Panc1 (cell line): ENCODE measurements around the gene ATOH8. TPM values are rescaled to one million over a fixed set of nuclear protein-coding genes. Genes with fewer than 3 reads are reported as not detected.

Experiments
- ATAC-seq: fragments of 200-7000 bp; cut with Tn5 transposase; 2 replicates; pipeline ENCODE4 v1.9.1; 2020; ENCODE audit warnings: mild to moderate bottlenecking, moderate library complexity
- BruUV-seq: library from RNA; stranded (reverse); fragments of 400-500 nt; replicated peaks from 2 replicates; lab custom pipeline; 2021; lab: Mats Ljungman, UMichigan
- CTCF ChIA-PET: fragments of 300-600 bp; sonication (Branson Sonifier 250); formaldehyde crosslinking; loops from one replicate; lab custom pipeline; 2022; ENCODE audit warnings: antibody characterized with exemption; lab: Charles Lee
- POLR2A ChIA-PET: fragments of 300-600 bp; sonication (Branson Sonifier 250); formaldehyde crosslinking; loops from one replicate; lab custom pipeline; 2022; ENCODE audit warnings: antibody characterized with exemption; lab: Charles Lee
- DNase-seq: peaks from one replicate; pipeline ENCODE4 v3.0.0-alpha.2; 2010; ENCODE audit warnings: low read depth, low spot score
- H3K27ac ChIP-seq: 2 replicates; pipeline ENCODE4 v1.5.1; 2011; ENCODE audit warnings: mild to moderate bottlenecking, low read length, inconsistent platforms
- H3K27me3 ChIP-seq: fragments of 200-500 bp; sonication (Bioruptor generic); 2 replicates; pipeline ENCODE4 v1.6.0; 2014; ENCODE audit warnings: low read length, inconsistent platforms; ENCODE audit not compliant: control insufficient read depth, insufficient read depth
- H3K36me3 ChIP-seq: fragments of 200-500 bp; sonication (Bioruptor generic); 2 replicates; pipeline ENCODE4 v1.5.1; 2014; ENCODE audit warnings: inconsistent platforms, mild to moderate bottlenecking, low read length, moderate library complexity; ENCODE audit not compliant: control insufficient read depth, insufficient read depth
- H3K4me1 ChIP-seq: 2 replicates; pipeline ENCODE4 v1.5.1; 2011; ENCODE audit warnings: inconsistent platforms, mild to moderate bottlenecking, low read length, moderate library complexity; ENCODE audit not compliant: control insufficient read depth, insufficient read depth
- H3K4me3 ChIP-seq, 2 experiments: 2 replicates each; pipeline ENCODE4 v1.5.1; 2011 to 2012; ENCODE audit warnings: low read depth in 2 of 2, low read length in 2 of 2, mild to moderate bottlenecking in 2 of 2, inconsistent platforms in 1 of 2, moderate library complexity in 1 of 2
- H3K9me3 ChIP-seq: fragments of 200-500 bp; sonication (Bioruptor generic); 2 replicates; pipeline ENCODE4 v1.5.1; 2014; ENCODE audit warnings: low read depth, mild to moderate bottlenecking, inconsistent platforms, low read length, moderate library complexity; ENCODE audit not compliant: control insufficient read depth, insufficient read depth
- CTCF ChIP-seq: fragments of 450-650 bp; IDR thresholded peaks from 2 replicates; pipeline ENCODE4 v1.5.1; 2017; ENCODE audit warnings: mild to moderate bottlenecking
- POLR2AphosphoS5 ChIP-seq: IDR thresholded peaks from 2 replicates; pipeline ENCODE4 v1.6.1; 2012; ENCODE audit warnings: mild to moderate bottlenecking, low read depth, low read length, moderate library complexity
- SIN3A ChIP-seq: IDR thresholded peaks from 2 replicates; pipeline ENCODE4 v1.6.1; 2012; ENCODE audit warnings: low read depth, mild to moderate bottlenecking, low read length, moderate library complexity, borderline replicate concordance; ENCODE audit not compliant: insufficient read depth
- TCF7L2 ChIP-seq: IDR thresholded peaks from 2 replicates; pipeline ENCODE4 v1.6.1; 2011; ENCODE audit warnings: mild to moderate bottlenecking, low read depth, low read length, inconsistent platforms
- in situ Hi-C: cut with HindIII; loops from 2 replicates; pipeline ENCODE4 v1.10.0; 2016; ENCODE audit warnings: low sequenced_read_pairs, low pct_unique_long_range_greater_than_20kb
- intact Hi-C: fragments of 100-400 bp; cut with micrococcal nuclease; formaldehyde crosslinking; loops from one replicate; pipeline ENCODE4 v1.10.0; 2022; ENCODE audit not compliant: unreplicated experiment
- total RNA-seq: library from RNA; stranded (reverse); gene quantifications from one replicate; pipeline ENCODE4 v1.2.1, GENCODE V29; 2021; ENCODE audit not compliant: unreplicated experiment
- TF ChIP-seq, protein P1 (sequence below), 2 experiments: IDR thresholded peaks; 2 replicates each; pipeline ENCODE4 v1.6.1; 2011 to 2012; ENCODE audit warnings: low read depth in 2 of 2, control low read depth in 1 of 2, low read length in 1 of 2, mild to moderate bottlenecking in 1 of 2, moderate library complexity in 1 of 2; ENCODE audit not compliant: insufficient read depth in 1 of 2

Gene ATOH8
- total RNA-seq, 1 experiment from 2014 or later, result 3.8 TPM

DNA sequence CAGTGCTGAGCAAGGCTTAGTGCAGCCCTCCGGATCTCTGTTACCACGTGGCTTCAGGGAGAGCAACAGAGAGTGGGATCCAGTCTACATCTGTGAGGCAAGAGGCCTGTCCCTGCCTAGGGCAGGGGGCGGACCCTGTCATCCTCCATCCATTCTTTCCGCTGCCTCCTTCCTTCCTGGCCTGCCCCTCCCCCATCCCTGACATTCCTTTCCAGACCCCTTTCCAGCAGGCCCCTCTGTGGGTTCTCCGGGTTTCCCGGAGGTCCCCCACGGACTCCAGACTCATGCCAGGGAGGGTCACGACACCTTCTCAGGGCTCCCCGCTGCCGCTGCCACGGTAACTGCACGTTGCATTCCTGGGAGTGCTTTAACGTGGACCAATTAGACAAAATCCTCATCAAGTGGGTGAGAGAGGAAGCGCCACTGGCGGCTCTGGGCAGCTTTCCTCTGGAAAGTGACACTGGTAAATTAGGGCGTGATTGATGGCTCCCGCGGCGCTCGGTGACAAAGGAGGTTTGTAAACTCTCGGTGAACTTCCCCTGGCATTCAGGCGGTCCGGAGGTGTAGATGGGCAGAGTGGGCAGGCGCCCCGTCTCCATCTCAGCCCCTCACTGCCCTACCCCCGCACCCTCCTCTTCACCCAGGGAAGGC is 11.4 kb downstream of the ATOH8 start:
- ChIA-PET CTCF (interaction anchor here (1.1 kb wide), 1 partner anchor 49 kb away, joined by 4 read pairs; no protein-coding TSS in a partner anchor), POLR2A (no interaction called here)
- no peaks in the 10 kb centered on the region for H3K36me3 ChIP-seq
- H3K9me3 ChIP-seq, result no peaks in the 10 kb centered on the region
- BruUV-seq, result no TSS peak
- ATAC-seq (no peak), DNase-seq (no peak)
- no peak for TF ChIP-seq CTCF
- in situ Hi-C loops (no loop called here), intact Hi-C loops (no loop called here)
- H3K27ac ChIP-seq, result no peak overlapping the region
- no peak overlapping the region for H3K4me3 ChIP-seq
- H3K27me3 ChIP-seq, result no peaks in the 10 kb centered on the region
- H3K4me1 ChIP-seq, result peaks cover 73% of the 10 kb centered on the region

DNA sequence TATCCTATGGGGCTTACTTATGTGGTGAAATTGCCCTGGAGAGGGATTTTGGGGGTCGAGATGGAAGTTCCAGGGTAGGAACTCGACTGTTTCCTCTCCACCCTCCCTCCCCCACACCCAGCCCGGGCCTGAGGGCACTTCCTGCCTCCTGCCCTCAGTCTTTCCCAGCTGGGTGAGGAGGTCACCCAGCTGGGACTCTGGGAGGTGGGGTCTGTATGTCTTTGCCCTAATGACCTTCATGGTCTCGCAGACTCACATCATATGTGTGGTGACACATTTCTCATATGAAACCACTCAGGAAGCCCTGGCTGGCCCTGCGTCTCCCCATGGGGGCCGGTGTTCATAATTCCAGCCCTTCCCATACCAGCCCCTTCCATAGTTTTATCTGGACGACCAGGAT is 12.4 kb downstream of the ATOH8 start:
- Histone ChIP-seq H3K36me3 (no peaks in the 10 kb centered on the region), H3K4me3 (no peak overlapping the region), H3K4me1 (peaks cover 76% of the 10 kb centered on the region), H3K27me3 (no peaks in the 10 kb centered on the region), H3K9me3 (no peaks in the 10 kb centered on the region), H3K27ac (no peak overlapping the region)
- DNase-seq (no peak), ATAC-seq (no peak)
- TF ChIP-seq TCF7L2 (no peak), POLR2AphosphoS5 (no peak), CTCF (no peak), SIN3A (no peak)
- TF ChIP-seq, protein P1, sequence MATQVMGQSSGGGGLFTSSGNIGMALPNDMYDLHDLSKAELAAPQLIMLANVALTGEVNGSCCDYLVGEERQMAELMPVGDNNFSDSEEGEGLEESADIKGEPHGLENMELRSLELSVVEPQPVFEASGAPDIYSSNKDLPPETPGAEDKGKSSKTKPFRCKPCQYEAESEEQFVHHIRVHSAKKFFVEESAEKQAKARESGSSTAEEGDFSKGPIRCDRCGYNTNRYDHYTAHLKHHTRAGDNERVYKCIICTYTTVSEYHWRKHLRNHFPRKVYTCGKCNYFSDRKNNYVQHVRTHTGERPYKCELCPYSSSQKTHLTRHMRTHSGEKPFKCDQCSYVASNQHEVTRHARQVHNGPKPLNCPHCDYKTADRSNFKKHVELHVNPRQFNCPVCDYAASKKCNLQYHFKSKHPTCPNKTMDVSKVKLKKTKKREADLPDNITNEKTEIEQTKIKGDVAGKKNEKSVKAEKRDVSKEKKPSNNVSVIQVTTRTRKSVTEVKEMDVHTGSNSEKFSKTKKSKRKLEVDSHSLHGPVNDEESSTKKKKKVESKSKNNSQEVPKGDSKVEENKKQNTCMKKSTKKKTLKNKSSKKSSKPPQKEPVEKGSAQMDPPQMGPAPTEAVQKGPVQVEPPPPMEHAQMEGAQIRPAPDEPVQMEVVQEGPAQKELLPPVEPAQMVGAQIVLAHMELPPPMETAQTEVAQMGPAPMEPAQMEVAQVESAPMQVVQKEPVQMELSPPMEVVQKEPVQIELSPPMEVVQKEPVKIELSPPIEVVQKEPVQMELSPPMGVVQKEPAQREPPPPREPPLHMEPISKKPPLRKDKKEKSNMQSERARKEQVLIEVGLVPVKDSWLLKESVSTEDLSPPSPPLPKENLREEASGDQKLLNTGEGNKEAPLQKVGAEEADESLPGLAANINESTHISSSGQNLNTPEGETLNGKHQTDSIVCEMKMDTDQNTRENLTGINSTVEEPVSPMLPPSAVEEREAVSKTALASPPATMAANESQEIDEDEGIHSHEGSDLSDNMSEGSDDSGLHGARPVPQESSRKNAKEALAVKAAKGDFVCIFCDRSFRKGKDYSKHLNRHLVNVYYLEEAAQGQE (IDR thresholded peaks at IDR 0.05; ENCODE audit: insufficient read depth in 1 of 2, low read depth in 2 of 2, low read length in 1 of 2), result no peak
- in situ Hi-C loops, result no loop called here
- intact Hi-C loops, result no loop called here
- ChIA-PET POLR2A (no interaction called here), CTCF (no interaction called here)
- no TSS peak for BruUV-seq
